HG03469 (cell line): ENCODE measurements around the gene RTL9.
A peak's percentile ranks its signal among the peaks of the same experiment; 100 is the strongest.
"Not testable (repeated sequence)": the region's sequence is repeated elsewhere in the genome, so short reads cannot be mapped to it uniquely, and the experiment has no call there.

Experiments
- ATAC-seq: cut with Tn5 transposase; IDR thresholded peaks from one replicate; pipeline ENCODE4 v1.9.1; 2021; ENCODE audit warnings: mild to moderate bottlenecking, moderate library complexity, moderate number of reproducible peaks; ENCODE audit not compliant: unreplicated experiment

RTL9 gene

DNA sequence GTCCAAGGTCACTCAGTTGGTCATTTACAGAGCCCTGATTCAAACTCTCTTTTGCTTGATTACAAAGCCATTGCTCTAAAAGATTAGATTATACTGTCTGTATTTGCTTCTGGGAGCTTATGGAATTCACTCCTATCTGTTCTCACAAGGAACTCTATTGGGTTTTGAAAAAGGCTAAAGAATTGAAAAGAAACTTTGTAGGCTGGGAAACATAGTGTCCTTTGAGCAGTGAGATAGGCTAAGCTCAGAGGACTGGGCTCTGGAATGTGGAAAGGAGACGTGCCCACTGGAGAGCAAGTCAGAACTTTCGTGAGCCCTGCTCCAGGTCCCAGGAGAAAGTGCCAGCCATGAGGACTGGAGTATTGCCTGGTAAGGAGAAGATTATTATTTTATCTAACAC, at the start of gene RTL9:
Gene RTL9 (plus strand): TSS at position 301 of the 400 bp plus-strand sequence. CDS start 91,770 bp downstream, outside the sequence.
- no peak for ATAC-seq

- no peak for ATAC-seq
Observed at GRCh38 chrX:110310000-110310790, 48.5 kb upstream of the RTL9 start.

GRCh38 chrX:110310896-110311295, 47.8 kb upstream of the RTL9 start:
- peak; percentile 69 for ATAC-seq

DNA sequence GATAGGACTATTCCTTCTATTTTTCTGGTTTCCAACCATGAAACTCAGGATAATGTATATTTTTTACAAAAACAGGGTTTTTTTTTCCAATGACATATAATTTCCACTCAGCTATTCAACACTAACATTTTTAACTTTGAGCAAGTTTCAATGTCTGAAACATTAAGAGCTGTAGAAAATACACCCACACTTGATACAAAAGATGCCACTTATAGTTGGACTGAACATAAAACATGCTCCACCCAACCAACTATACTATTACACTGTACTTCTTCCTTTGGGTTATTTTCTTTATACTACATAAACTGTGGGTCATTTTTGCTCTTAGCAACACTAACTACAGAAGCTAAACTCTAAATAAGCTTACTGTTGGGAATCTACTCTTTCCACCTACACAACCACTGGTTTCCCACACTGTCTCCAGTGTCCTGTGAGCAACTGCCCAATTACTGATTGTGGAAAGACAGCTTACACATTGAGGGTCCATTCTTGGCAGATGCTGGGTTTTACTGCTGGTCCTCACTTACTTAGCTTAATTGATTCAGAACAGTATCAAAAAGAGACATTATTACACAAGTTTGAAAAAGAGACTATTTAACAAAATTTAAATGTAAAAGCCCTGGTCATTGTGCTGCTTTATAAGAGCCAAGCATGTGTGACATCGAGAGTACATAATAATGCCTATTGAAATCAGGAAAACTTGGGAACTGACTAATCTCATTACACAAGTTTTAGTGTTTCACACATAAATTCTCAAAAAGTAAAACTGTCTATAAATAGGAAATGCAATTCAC, 47.0 kb upstream of the RTL9 start:
- no peak for ATAC-seq

- ATAC-seq = peak; percentile 35
Observed at GRCh38 chrX:110315551-110315950, 43.1 kb upstream of the RTL9 start.

- ATAC-seq = no peak
Observed at GRCh38 chrX:110316351-110317060, 42.1 kb upstream of the RTL9 start.

GRCh38 chrX:110317061-110317819, 41.4 kb upstream of the RTL9 start:
- ATAC-seq = no peak

DNA sequence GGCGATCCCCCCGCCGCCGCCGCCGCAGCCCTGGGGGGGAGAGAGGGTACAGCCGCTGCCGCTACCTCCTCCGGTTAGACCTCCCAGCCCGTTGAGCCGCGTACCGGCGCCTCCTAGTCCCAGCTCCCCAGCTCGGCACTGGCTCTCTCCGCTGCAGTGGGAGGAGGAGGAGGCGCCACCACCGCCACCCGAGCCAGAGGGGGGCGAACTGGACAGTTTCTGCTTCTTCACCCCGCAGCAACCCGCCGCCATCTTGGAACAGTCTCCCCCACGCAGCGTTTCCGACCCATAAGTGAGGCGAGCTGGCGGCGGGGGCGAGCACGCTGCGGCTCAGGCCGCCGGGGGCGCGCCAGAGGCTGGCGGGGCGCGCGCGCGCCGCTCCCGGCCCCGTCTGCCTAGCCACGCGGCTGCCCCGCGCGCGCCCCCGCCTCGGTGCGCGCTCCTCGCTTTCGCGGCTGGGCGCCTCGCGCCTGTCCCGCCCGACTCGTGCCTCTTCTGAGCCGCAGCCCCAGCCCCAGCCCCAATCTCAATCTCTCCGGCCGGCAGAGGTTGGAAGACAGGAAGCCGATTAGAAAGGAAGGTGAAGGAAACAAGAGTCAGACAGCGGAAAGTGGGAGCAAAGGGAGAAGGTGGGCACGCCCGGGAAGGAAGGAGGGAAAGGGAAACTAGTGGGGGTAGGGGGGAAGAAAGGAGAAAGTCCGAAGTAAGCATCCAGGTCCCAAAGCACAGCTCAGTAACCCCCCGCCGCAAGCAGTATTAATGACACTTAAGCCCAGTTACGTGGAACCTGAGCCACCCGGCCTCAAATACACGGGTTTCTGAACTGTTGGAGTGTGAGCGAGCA, 40.6 kb upstream of the RTL9 start, which contains the start of gene AMMECR1:
Gene AMMECR1 (minus strand): TSS at position 266 of the 844 bp plus-strand sequence. CDS start 14 bp downstream, at position 252.
- ATAC-seq = peak; percentile 58

- no peak for ATAC-seq
Observed at GRCh38 chrX:110318664-110318968, 40.0 kb upstream of the RTL9 start.

DNA sequence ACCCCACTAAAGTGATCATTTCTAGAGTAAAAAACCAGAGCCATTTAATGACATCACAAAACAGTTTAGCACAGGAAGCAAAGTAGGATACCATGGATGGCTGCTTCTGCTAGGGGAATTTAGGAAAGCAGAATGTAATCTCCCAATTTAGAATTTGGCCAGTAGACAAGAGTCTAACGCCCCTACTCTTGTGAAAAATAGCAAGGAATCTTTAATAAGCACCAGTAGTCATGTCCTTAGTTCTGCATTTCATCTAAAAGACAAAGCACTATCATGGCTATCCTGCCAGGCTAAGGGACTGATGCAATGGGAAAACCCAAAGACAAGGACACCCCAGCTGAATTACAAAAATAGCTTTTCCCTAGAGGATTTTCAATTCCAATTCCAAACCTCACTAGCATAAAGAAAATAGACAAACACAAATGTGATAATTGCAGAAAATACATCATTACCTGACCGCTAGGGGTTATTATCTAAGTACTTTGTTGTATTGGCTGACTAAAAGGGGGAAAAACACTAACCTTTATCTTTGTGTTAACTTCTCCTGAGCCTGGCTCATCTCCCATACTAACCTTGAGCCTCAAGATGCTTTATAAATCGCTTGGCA, 38.2 kb upstream of the RTL9 start:
- no peak for ATAC-seq

GRCh38 chrX:110321081-110321480, 37.6 kb upstream of the RTL9 start:
- no peak for ATAC-seq

DNA sequence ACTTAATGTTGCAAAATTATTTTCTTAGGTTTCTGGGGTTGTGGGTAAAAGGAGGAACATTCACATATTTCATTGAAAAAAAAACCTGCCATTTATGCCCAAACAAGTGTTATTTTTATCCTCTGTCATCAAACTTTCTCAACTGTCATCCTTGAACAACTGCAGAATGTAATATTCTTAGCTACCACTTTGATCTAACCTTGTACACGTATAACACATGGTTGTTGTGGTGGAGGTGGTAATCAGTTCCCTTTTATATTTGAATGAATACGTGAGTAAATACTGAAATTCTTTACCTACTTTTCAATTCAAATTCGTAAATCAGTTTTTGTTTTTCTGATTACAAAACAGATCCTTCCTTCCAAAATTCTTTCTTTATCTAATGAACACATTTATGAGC, 37.0 kb upstream of the RTL9 start:
- ATAC-seq = peak; percentile 33

DNA sequence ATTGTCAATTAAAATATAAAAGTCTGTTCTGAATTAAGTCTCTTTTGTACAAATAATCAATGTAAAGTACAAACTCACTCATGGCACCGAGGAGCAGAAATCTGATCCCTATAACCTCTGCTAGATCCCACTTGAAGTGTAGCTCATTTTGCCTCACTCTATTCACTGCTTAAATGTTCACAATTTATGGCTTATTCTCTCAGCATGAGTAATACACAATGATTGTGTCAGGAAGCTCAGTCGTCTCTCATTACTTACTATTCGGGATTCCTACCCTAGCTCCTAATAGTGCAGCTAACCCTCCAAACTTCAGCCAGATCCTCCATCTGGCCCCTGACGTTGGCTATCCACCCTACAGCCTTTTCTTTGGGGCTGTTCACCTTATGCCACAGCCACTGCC, 36.0 kb upstream of the RTL9 start:
- no peak for ATAC-seq

DNA sequence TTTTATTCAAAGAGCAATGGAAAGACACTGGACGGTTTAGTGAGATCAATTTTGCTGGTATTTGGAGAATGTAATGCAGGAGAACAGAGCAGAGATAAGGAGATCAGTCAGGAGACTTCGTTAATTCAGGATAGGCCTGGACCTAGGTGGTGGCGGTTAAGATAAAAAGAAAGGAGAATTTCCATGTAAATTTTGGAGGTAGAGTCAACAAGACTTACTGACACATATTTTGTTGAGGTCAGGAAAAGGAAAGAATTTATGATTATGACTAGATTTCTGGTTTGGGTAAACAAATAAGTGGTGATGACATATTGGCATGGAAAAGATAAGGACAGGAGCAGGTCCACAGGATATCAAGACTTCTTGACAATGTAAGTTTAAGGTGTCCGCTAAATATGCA, 31.9 kb upstream of the RTL9 start:
- ATAC-seq = no peak

- ATAC-seq = no peak
Observed at GRCh38 chrX:110327336-110327735, 31.3 kb upstream of the RTL9 start.

DNA sequence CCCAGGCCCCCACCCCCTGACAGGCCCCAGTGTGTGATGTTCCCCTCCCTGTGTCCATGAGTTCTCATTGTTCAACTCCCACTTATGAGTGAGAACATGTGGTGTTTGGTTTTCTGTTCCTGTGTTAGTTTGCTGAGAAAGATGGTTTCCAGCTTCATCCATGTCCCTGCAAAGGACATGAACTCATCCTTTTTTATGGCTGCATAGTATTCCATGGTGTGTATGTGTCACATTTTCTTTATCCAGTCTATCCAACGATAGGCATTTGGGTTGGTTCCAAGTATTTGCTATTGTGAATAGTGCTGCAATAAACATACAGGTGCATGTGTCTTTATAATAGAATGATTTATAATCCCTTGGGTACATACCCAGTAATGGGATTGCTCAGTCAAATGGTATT, 30.0 kb upstream of the RTL9 start:
- not testable (repeated sequence) for ATAC-seq

- no peak for ATAC-seq
Observed at GRCh38 chrX:110331444-110332030, 27.1 kb upstream of the RTL9 start.

DNA sequence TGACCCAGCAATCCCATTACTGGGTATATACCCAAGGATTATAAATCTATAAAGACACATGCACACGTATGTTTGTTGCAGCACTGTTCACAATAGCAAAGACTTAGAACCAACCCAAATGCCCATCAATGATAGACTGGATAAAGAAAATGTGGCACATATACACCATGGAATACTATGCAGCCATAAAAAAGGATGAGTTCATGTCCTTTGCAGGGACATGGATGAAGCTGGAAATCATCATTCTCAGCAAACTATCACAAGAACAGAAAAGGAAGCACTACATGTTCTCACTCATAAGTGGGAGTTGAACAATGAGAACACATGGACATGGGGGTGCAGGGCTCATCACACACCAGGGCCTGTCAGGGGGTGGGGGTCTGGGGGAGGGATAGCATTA, 25.2 kb upstream of the RTL9 start:
- ATAC-seq = not testable (repeated sequence)

DNA sequence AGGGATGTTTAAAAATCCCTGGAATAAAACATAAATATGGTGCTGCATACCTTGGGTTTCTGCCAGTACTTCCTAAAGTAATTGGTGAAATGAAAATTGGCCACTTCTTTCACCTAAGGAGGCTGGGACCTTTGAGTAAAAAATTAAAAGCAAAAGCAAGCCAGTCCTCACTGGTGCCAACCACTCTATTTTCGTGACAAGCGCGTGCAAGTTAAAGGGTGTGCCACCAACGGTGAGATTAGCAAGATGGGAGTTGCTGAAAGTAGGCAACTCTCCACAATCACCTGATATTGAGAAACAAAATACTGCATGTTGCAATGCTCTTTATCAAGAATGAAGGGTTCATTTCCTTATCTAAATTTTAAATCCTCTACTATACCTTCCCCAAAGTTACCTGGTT, 19.7 kb upstream of the RTL9 start:
- ATAC-seq = no peak
